K562 treated with DMSO at 1 percent for 24 hours (cell line): ENCODE results near the gene TMEM221. TPM values are rescaled to one million over a fixed set of nuclear protein-coding genes. Genes with fewer than 3 reads are reported as not detected.

Source experiments
- total RNA-seq: library from RNA; unstranded; fragments of 300-600 nt; gene quantifications from 2 replicates; pipeline ENCODE4 v1.2.3, GENCODE V29; 2022; ENCODE audit warnings: low read depth; ENCODE audit not compliant: insufficient read depth

Gene TMEM221
- total RNA-seq: 0.54 and 0.67 TPM in 2 replicates

GRCh38 chr19:17448131-17448967 lies at the start of gene TMEM221:
Gene TMEM221 (minus strand): TSS chr19:17448668. CDS start chr19:17448462, 206 bp downstream.

GRCh38 chr19:17470068-17470841 lies 21.8 kb upstream of the TMEM221 start, which contains the start of gene SLC27A1:
Gene SLC27A1 (plus strand): TSS chr19:17470524. CDS start chr19:17470541, 17 bp downstream.

GRCh38 chr19:17460372-17461230 lies 12.1 kb upstream of the TMEM221 start, which contains the start of gene NXNL1:
Gene NXNL1 (minus strand): TSS chr19:17460926. CDS start chr19:17460869, 57 bp downstream.

GRCh38 chr19:17419621-17420474 lies 28.6 kb downstream of the TMEM221 start, which contains the start of gene MVB12A:
Gene MVB12A (plus strand): TSS chr19:17420047. CDS start chr19:17420136, 89 bp downstream.

GRCh38 chr19:17405250-17406045 lies 43.0 kb downstream of the TMEM221 start, which contains the start of gene BST2:
Gene BST2 (minus strand): TSS chr19:17405630. CDS start chr19:17405575, 55 bp downstream.

GRCh38 chr19:17393914-17394313 lies 54.6 kb downstream of the TMEM221 start, which contains the start of gene CCDC194:
Gene CCDC194 (minus strand): TSS chr19:17394196. CDS start chr19:17394158, 38 bp downstream.

Other genes with a start within 250 kb of the TMEM221 start
- gene USE1, start 233.3 kb downstream of the TMEM221 start, total RNA-seq: 40.5 and 47.2 TPM in 2 replicates
- gene OCEL1, start 222.4 kb downstream of the TMEM221 start, total RNA-seq: 95.8 and 110 TPM in 2 replicates
- 199 and 227 TPM in 2 replicates for gene NR2F6, start 202.7 kb downstream of the TMEM221 start, total RNA-seq
- not detected in 2 replicates for gene USHBP1, start 183.9 kb downstream of the TMEM221 start, total RNA-seq
- 97.0 and 121 TPM in 2 replicates for gene BABAM1, start 181.2 kb downstream of the TMEM221 start, total RNA-seq
- 3.1 and 3.2 TPM in 2 replicates for gene ANKLE1, start 166.8 kb downstream of the TMEM221 start, total RNA-seq
- gene ABHD8, start 145.2 kb downstream of the TMEM221 start, total RNA-seq: 54.5 and 56.1 TPM in 2 replicates
- gene MRPL34, start 142.8 kb downstream of the TMEM221 start, total RNA-seq: 173 and 196 TPM in 2 replicates
- gene DDA1, start 139.1 kb downstream of the TMEM221 start, total RNA-seq: 112 and 122 TPM in 2 replicates
- 13.4 and 13.9 TPM in 2 replicates for gene ANO8, start 113.8 kb downstream of the TMEM221 start, total RNA-seq
- 84.4 and 97.9 TPM in 2 replicates for gene GTPBP3, start 111.1 kb downstream of the TMEM221 start, total RNA-seq
- 0.32 and 0.45 TPM in 2 replicates for gene PLVAP, start 71.3 kb downstream of the TMEM221 start, total RNA-seq
- 1.1 TPM in 1 of 2 replicates, not detected in the other for gene CCDC194, start 54.5 kb downstream of the TMEM221 start, total RNA-seq
- 496 and 532 TPM in 2 replicates for gene BST2, start 43.0 kb downstream of the TMEM221 start, total RNA-seq
- gene MVB12A, start 28.6 kb downstream of the TMEM221 start, total RNA-seq: 112 and 116 TPM in 2 replicates
- not detected in 2 replicates for gene NXNL1, start 12.3 kb upstream of the TMEM221 start, total RNA-seq
- gene SLC27A1, start 21.9 kb upstream of the TMEM221 start, total RNA-seq: 4.8 and 5.7 TPM in 2 replicates
- gene PGLS, start 63.0 kb upstream of the TMEM221 start, total RNA-seq: 196 and 213 TPM in 2 replicates
- 97.1 and 98.2 TPM in 2 replicates for gene COLGALT1, start 107.0 kb upstream of the TMEM221 start, total RNA-seq
- 0.38 and 0.61 TPM in 2 replicates for gene UNC13A, start 239.7 kb upstream of the TMEM221 start, total RNA-seq